RPMI7951 (cell line): Measurements from ENCODE around the gene PRKCA. TPM values are rescaled to one million over a fixed set of nuclear protein-coding genes. Genes with fewer than 3 reads are reported as not detected.
A peak's percentile ranks its signal among the peaks of the same experiment; 100 is the strongest.
"Not testable (repeated sequence)": the region's sequence is repeated elsewhere in the genome, so short reads cannot be mapped to it uniquely, and the experiment has no call there.

Source experiments
- DNase-seq: peaks from one replicate; pipeline ENCODE4 v3.0.0-alpha.2; 2012; ENCODE audit warnings: low read depth
- total RNA-seq: library from RNA; depleted of rRNA; stranded (reverse); fragments of >200 nt; shearing (Covaris generic); gene quantifications from 2 replicates; pipeline ENCODE4 v1.2.3, GENCODE V29; 2014

The PRKCA gene
- total RNA-seq, 1 experiment from 2014 or later, result 11.9 TPM

DNA sequence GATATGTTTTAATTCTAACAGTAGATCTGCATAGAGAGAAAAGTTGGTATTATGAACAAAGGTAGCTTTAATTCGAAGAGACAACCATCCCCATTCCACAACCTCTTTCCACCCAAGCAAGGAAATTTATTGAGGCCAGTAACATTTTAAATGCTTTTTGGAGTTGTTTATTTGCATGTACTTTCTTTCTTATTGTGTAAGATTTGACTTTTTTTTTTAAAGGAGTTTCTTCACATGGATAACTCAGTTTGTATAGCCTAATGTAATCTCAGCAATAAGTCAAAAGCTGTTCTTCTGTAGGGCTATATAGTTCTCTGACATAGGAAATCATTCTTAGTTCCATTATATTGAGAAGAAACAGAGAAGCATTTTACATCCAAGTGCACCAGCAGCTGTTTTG lies 163.3 kb downstream of the PRKCA start:
- no peak for DNase-seq

- DNase-seq, result no peak
Measured at GRCh38 chr17:66466106-66466820, 163.8 kb downstream of the PRKCA start.

DNA sequence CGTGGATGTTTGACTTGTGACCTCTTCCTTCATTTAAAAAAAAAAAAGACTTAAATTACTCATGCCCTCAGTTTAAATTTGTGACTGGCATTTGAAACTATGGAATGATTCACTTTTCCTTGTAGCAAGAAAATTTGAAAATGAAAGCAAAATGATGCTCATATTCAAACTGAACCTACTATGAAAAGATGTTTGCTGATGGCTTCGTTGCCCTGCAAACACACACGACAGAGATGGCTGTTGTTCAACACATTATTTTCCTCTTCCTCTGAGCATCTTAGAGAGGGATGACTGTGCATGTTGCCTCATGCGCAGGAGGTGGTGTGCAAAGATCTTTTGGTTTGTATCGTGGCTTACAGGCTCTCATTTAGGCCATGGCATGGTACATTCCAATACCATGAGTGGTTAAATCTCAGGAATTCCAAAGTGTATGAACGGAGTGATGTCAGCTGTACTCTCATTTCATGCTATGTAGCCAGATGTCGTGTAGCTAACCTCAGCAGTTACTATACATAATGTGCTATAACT lies 164.5 kb downstream of the PRKCA start:
- peak; percentile 98 for DNase-seq

- no peak for DNase-seq
Measured at GRCh38 chr17:66467766-66468165, 165.4 kb downstream of the PRKCA start.

GRCh38 chr17:66468241-66469087 lies 166.1 kb downstream of the PRKCA start:
- DNase-seq, result peak; percentile 61

- no peak for DNase-seq
Measured at GRCh38 chr17:66469088-66469442, 166.7 kb downstream of the PRKCA start.

DNA sequence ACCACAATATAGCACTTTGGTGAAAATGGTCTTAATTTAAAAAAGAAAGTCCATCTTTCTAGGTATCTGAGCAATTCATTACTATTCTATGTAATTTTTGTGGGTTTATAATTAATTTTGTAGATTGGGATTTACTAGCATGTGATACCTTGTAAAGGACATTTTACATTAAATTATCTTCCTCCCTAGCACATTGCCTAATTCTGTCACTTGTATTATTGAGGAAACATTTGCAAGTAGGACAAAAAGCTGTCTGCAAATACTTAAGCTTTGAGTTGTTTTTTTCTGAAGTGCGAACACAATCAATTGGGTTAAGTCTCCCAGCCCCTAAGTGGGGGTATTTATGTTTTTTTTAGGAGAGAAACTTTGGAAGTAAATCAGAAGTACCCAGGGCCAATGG lies 167.0 kb downstream of the PRKCA start:
- DNase-seq, result no peak

GRCh38 chr17:66469890-66470289 lies 167.5 kb downstream of the PRKCA start:
- DNase-seq, result no peak

GRCh38 chr17:66472123-66472522 lies 169.7 kb downstream of the PRKCA start:
- DNase-seq, result no peak

DNA sequence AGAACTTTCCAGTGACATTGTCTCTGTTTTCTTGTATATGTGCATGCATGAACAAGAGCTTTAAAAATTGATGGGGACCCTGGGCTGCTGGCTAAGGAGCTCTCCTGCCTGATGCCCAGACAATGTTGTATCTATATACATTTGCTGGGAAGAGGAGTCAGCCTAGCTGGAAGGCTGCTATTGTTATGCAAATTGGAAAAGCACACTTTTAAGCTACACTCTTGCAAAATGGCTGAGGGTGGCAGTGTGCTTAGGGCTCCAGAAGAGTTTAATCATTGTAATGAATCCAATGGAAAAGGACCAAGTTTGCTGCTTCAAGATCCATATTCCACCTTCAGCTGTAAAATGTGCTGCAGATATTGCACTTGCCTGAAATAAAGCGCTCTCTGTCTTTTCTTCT lies 171.8 kb downstream of the PRKCA start:
- DNase-seq, result no peak

- DNase-seq, result no peak
Measured at GRCh38 chr17:66474806-66475497, 172.5 kb downstream of the PRKCA start.

GRCh38 chr17:66476014-66476413 lies 173.6 kb downstream of the PRKCA start:
- no peak for DNase-seq

GRCh38 chr17:66477615-66478283 lies 175.3 kb downstream of the PRKCA start:
- no peak for DNase-seq

GRCh38 chr17:66479230-66479889 lies 176.9 kb downstream of the PRKCA start:
- DNase-seq, result not testable (repeated sequence)

DNA sequence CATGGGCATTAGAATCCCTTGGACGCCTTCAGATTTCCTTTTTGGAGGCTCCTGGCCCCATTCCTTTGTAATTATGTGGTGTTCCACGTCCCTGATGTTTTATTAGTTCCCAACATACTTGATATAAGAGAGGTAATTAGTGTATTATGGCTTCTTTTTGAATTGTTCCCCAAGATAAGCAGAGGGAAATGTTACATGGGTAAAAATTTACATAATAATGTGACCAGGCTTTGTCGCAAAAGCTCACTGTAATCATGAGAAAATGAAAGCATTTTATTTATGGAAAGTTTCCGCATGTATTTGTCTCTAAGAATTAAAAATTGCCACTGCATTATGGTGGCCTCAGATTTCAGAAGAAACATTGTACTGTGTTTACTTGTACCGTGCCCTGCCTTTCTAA lies 177.8 kb downstream of the PRKCA start:
- DNase-seq, result no peak

DNA sequence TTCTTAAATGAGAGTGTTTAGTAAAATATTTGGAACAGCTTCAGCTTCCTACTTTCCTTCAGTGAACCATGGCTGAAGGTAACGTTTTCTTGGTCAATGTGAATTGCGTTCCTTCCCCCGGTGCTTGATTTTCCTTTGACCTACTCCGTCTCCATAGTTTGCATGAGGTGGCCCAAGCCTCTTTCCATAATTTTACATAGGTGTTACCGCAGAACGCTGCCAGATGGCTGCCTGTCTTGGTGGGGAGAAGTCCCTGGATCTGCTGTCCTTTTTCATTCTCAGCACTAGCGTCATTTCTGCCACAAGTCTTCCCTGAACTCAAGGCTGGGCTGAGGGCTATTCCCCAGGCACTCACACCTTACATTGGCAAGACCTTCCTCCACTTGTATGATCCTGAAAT lies 178.4 kb downstream of the PRKCA start:
- DNase-seq, result no peak

DNA sequence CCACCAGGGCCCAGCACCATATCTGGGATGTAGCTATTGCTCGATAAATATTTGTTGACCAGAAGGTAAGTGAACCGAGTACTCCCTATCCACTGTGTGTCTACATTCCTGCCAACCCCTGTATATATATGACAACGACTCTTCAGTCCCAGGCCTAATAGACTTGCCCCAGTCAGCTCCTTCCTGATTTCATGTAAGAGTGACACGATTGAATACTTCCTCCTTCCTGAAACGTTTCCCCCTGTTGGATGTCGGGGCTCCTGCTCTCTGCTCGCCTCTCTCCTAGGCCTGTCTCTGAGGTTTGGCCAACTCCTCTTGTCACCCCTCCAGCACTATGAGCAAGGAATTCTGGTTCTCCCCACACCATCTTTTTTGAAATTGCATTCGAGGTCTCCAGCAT lies 178.9 kb downstream of the PRKCA start:
- no peak for DNase-seq

- DNase-seq, result no peak
Measured at GRCh38 chr17:66483906-66484305, 181.5 kb downstream of the PRKCA start.

DNA sequence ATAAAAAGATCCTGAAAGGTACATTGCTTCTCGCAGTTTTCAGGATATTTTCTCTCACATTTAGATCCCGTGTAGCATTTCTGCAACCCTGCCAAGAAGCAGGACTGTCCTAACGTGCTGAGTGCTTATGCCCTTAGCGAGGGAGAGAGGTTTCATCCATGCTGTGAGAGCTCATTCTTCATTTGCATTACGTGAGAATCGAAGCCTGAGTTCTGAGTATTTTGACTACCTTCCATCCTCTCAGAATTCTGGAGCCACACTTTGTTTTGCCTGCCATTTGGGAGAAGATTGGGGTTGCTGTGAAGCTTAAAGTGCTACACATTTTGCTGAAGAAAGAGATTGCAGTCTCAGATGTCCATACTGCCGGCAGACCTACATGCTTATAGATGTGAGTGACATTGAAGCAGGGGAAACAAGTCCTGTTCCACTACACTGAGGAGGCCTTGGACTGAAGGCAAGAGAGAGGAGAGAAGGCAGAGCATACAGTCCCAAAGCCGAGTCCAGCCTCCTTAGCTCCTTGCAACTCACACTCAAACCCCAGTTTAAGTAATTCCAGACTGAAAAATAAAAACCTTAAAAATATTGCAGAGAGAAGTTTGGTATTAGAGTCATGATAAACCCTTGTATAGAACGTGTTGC lies 183.0 kb downstream of the PRKCA start:
- no peak for DNase-seq

GRCh38 chr17:66487121-66487520 lies 184.7 kb downstream of the PRKCA start:
- DNase-seq, result no peak

DNA sequence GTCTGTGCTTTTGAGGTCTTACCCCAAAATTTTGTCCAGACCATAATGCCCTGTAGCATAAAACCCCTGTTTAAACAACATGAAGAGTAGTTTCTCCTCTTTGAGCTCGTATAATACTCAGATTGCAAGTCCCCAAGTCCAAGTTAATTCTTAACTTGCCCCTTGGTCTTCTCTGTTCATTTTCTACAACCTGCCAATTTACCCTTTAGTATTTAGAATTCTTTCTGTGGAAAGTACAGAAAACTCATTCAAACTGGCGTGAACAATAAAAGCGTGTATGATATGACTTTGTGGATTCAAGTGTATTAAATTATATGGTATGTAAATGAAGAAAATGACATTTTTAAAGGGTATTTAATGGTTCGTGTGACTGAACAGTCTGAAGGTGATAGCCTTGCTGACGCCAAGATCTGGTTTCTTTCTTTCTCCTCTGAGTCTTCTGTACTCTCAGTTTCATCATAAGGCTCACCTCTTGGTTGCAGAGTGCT lies 185.6 kb downstream of the PRKCA start:
- no peak for DNase-seq
